Bronchial epithelial cell (primary cell): ENCODE data around the gene NPS. TPM values are rescaled to one million over a fixed set of nuclear protein-coding genes. Genes with fewer than 3 reads are reported as not detected.

Experiments used
- DNase-seq: peaks from one replicate; pipeline ENCODE4 v3.0.0-alpha.2; 2010; ENCODE audit warnings: low read depth
- FAIRE-seq: peaks from 2 replicates; lab custom pipeline; 2011; peaks lifted over from hg19 to GRCh38; lab: Jason Lieb, UNC
- H3K27me3 ChIP-seq: 2 replicates; pipeline ENCODE4 v1.5.1; 2011; ENCODE audit warnings: low read length; ENCODE audit not compliant: control insufficient read depth, insufficient read depth
- H3K36me3 ChIP-seq: 2 replicates; pipeline ENCODE4 v1.5.1; 2011; ENCODE audit warnings: low read length; ENCODE audit not compliant: control insufficient read depth, insufficient read depth
- H3K4me3 ChIP-seq: 2 replicates; pipeline ENCODE4 v1.5.1; 2011; ENCODE audit warnings: mild to moderate bottlenecking, low read depth, low read length, control low read depth
- CTCF ChIP-seq: IDR thresholded peaks from 2 replicates; pipeline ENCODE4 v1.5.1; 2011; ENCODE audit warnings: mild to moderate bottlenecking, moderate library complexity, low read length, control low read depth, inconsistent platforms; ENCODE audit not compliant: insufficient read depth, severe bottlenecking
- total RNA-seq: library from RNA; depleted of rRNA; stranded (reverse); fragments of >200 nt; gene quantifications from 2 replicates; pipeline ENCODE4 v1.2.1, GENCODE V29; 2014

NPS gene
- total RNA-seq, 1 donor from 2014 or later = not detected

GRCh38 chr10:127578961-127579305 lies 29.8 kb downstream of the NPS start:
- TF ChIP-seq CTCF = no peak
- Histone ChIP-seq H3K4me3 (no peak overlapping the region), H3K27me3 (no peaks in the 10 kb centered on the region), H3K36me3 (no peaks in the 10 kb centered on the region)
- no peak for FAIRE-seq
- no peak for DNase-seq

GRCh38 chr10:127579640-127580039 lies 30.5 kb downstream of the NPS start:
- no peaks in the 10 kb centered on the region for H3K36me3 ChIP-seq
- FAIRE-seq (no peak), DNase-seq (no peak)
- no peak overlapping the region for H3K4me3 ChIP-seq
- TF ChIP-seq CTCF = no peak
- no peaks in the 10 kb centered on the region for H3K27me3 ChIP-seq

- DNase-seq (no peak), FAIRE-seq (no peak)
- Histone ChIP-seq H3K27me3 (no peaks in the 10 kb centered on the region), H3K4me3 (no peak overlapping the region), H3K36me3 (no peaks in the 10 kb centered on the region)
- TF ChIP-seq CTCF = no peak
These were observed 31.7 kb downstream of the NPS start for GRCh38 chr10:127580822-127581221.

- FAIRE-seq (no peak), DNase-seq (no peak)
- Histone ChIP-seq H3K4me3 (no peak overlapping the region), H3K36me3 (no peaks in the 10 kb centered on the region), H3K27me3 (no peaks in the 10 kb centered on the region)
- TF ChIP-seq CTCF = no peak
These were observed 36.5 kb downstream of the NPS start for GRCh38 chr10:127585519-127586023.

GRCh38 chr10:127587668-127588365 lies 38.7 kb downstream of the NPS start:
- TF ChIP-seq CTCF = no peak

GRCh38 chr10:127592586-127592985 lies 43.5 kb downstream of the NPS start:
- FAIRE-seq = no peak
- DNase-seq = no peak
- Histone ChIP-seq H3K27me3 (no peaks in the 10 kb centered on the region), H3K4me3 (no peak overlapping the region), H3K36me3 (no peaks in the 10 kb centered on the region)
- TF ChIP-seq CTCF = no peak

More at GRCh38 chr10:127587668-127588365, 38.7 kb downstream of the NPS start:
- no peak for FAIRE-seq
- H3K36me3 ChIP-seq = no peaks in the 10 kb centered on the region
- no peaks in the 10 kb centered on the region for H3K27me3 ChIP-seq
- no peak for DNase-seq
- no peak overlapping the region for H3K4me3 ChIP-seq
